ENCODE data around the gene QKI.

QKI gene

GRCh38 chr6:163536770-163537169 lies 122.3 kb downstream of the QKI start:
- Histone ChIP-seq H3K36me3 (peaks cover 0 to 5% (median 0%) of the 10 kb centered on the region in 3 donors), H3K4me3 (no peak overlapping the region), H3K27ac (no peak overlapping the region), H3K4me1 (peaks cover 0 to 57% (median 15%) of the 10 kb centered on the region in 4 donors), H3K9me3 (no peaks in the 10 kb centered on the region), H3K27me3 (no peaks in the 10 kb centered on the region)
- TF ChIP-seq, protein P1, sequence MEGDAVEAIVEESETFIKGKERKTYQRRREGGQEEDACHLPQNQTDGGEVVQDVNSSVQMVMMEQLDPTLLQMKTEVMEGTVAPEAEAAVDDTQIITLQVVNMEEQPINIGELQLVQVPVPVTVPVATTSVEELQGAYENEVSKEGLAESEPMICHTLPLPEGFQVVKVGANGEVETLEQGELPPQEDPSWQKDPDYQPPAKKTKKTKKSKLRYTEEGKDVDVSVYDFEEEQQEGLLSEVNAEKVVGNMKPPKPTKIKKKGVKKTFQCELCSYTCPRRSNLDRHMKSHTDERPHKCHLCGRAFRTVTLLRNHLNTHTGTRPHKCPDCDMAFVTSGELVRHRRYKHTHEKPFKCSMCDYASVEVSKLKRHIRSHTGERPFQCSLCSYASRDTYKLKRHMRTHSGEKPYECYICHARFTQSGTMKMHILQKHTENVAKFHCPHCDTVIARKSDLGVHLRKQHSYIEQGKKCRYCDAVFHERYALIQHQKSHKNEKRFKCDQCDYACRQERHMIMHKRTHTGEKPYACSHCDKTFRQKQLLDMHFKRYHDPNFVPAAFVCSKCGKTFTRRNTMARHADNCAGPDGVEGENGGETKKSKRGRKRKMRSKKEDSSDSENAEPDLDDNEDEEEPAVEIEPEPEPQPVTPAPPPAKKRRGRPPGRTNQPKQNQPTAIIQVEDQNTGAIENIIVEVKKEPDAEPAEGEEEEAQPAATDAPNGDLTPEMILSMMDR (IDR thresholded peaks at IDR 0.05), result no peak
- DNase-seq, result no peak
- intact Hi-C loops (cut with DNase I; ENCODE audit: low total_unique reads), result no loop called here

GRCh38 chr6:163538331-163538730 lies 123.8 kb downstream of the QKI start:
- no peaks in the 10 kb centered on the region for H3K27me3 ChIP-seq
- peaks cover 0 to 46% (median 9%) of the 10 kb centered on the region in 4 donors for H3K4me1 ChIP-seq
- H3K27ac ChIP-seq, result no peak overlapping the region
- H3K36me3 ChIP-seq, result peaks cover 0 to 5% (median 0%) of the 10 kb centered on the region in 3 donors
- intact Hi-C loops (cut with DNase I; ENCODE audit: low total_unique reads), result no loop called here
- no peak for DNase-seq
- H3K4me3 ChIP-seq, result no peak overlapping the region
- TF ChIP-seq, protein P1 (IDR thresholded peaks at IDR 0.05), result no peak
- H3K9me3 ChIP-seq, result no peaks in the 10 kb centered on the region

DNA sequence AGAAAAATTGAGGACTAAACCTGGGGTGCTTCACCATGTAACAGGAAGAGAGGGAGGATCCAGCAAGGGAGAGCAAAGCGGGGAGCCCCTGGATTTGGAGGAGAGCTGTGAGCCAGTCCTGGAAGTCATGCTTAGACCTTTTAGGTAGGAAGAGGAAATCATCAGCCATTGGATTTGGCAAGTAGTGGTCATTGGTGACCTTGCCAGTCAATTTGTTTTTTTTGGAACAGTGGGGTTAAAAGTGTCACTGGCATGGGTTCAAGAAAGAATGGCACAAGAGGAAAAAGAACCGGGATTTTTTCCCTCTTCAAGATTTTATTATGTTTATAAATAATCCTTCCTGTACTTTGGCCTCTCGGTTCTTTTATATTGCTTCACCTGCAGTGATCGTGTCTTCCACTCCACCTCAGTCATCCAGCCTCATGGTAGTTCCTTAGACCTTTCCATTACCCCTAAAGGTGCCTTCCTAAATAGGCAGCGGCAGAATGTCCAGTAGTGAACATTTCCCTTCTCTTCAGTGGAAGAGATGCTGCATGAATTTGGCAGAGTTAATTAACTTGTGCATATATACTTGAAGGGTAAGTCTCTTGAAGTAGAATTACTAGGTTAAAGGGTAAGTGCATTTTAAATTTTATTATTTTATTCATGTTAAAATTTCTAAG lies 124.7 kb downstream of the QKI start:
- no peak for DNase-seq
- intact Hi-C loops (cut with DNase I; ENCODE audit: low total_unique reads), result no loop called here
- Histone ChIP-seq H3K27me3 (no peaks in the 10 kb centered on the region), H3K9me3 (no peaks in the 10 kb centered on the region), H3K4me3 (no peak overlapping the region), H3K27ac (no peak overlapping the region), H3K4me1 (peaks cover 0 to 37% (median 7%) of the 10 kb centered on the region in 4 donors), H3K36me3 (peaks cover 0 to 5% (median 0%) of the 10 kb centered on the region in 3 donors)
- TF ChIP-seq, protein P1 (IDR thresholded peaks at IDR 0.05), result no peak

- Histone ChIP-seq H3K4me1 (peaks cover 0 to 37% (median 7%) of the 10 kb centered on the region in 4 donors), H3K9me3 (no peaks in the 10 kb centered on the region), H3K27me3 (no peaks in the 10 kb centered on the region), H3K27ac (no peak overlapping the region), H3K36me3 (no peaks in the 10 kb centered on the region), H3K4me3 (no peak overlapping the region)
- intact Hi-C loops (cut with DNase I; ENCODE audit: low total_unique reads), result no loop called here
- TF ChIP-seq, protein P1 (IDR thresholded peaks at IDR 0.05), result no peak
- no peak for DNase-seq
Observed at GRCh38 chr6:163543321-163543720, 128.8 kb downstream of the QKI start.

GRCh38 chr6:163545370-163545769 lies 130.9 kb downstream of the QKI start:
- intact Hi-C loops (cut with DNase I; ENCODE audit: low total_unique reads), result no loop called here
- peaks cover 0 to 28% (median 0%) of the 10 kb centered on the region in 4 donors for H3K4me1 ChIP-seq
- H3K27ac ChIP-seq, result no peak overlapping the region

More at GRCh38 chr6:163545370-163545769, 130.9 kb downstream of the QKI start:
- Histone ChIP-seq H3K4me3 (no peak overlapping the region), H3K9me3 (no peaks in the 10 kb centered on the region), H3K36me3 (no peaks in the 10 kb centered on the region), H3K27me3 (no peaks in the 10 kb centered on the region)
- DNase-seq, result no peak
- TF ChIP-seq, protein P1 (IDR thresholded peaks at IDR 0.05), result no peak

All from tibial artery (tissue), 4 donors.